HG03139 (cell line): ENCODE measurements around the gene DDX51.

Source experiments
- ATAC-seq: cut with Tn5 transposase; IDR thresholded peaks from one replicate; pipeline ENCODE4 v1.9.1; 2021; ENCODE audit not compliant: unreplicated experiment

The DDX51 gene

GRCh38 chr12:132179431-132180362 is 35.6 kb upstream of the DDX51 start:
- ATAC-seq, result no peak

DNA sequence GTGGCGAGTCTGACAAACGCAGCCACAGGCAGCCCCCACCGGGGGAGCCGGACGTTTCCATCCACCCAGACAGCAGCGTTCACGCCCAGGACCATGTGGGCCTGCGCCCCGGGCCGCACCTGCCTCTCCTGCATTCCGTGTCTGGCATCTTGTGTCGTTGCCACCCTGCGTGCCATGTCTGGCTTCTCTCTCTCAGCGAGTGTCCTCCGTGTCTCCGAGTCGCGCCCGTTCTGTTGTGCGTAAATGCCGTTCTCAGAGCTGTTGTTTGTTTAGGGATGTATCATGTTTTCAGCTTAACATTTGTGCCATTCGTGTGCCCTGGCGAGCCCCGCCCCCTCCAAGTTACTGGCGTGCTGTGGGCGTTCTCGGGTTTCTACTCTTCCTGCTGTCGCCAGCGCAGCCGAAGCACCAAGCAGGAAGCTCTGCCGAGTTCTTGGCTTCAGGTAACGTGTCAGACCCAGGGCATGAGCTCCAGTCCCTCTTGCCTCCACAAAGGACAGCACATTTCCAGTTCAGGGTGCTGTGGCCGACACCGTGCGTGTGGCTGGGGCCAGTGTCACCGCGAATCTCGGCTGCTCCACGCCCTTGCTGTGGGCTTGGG is 34.8 kb upstream of the DDX51 start:
- no peak for ATAC-seq

DNA sequence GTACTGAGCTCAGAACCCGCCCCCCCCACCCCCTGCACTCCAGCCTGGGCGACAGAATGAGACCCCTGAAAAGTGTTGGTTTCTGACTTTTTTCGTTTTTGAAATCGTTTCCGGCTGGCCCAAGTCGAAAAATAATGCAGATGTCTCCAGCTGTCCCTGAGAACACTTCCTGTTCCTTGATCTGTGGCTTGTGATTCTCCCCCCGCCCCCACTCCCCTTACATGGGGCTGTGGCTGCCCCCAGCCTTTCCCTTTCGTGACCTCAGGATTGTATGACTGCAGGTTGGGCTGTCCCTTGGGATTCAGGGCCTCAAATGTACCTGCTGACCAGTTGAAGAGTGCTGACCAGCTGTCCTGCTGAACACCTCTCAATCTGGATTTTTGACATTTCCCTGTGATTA is 34.2 kb upstream of the DDX51 start:
- no peak for ATAC-seq

- ATAC-seq, result no peak
Measured at GRCh38 chr12:132176920-132177551, 32.9 kb upstream of the DDX51 start.

- ATAC-seq, result no peak
Measured at GRCh38 chr12:132176385-132176919, 32.3 kb upstream of the DDX51 start.

- ATAC-seq, result no peak
Measured at GRCh38 chr12:132175496-132176384, 31.6 kb upstream of the DDX51 start.

GRCh38 chr12:132174839-132175490 is 30.8 kb upstream of the DDX51 start:
- no peak for ATAC-seq

DNA sequence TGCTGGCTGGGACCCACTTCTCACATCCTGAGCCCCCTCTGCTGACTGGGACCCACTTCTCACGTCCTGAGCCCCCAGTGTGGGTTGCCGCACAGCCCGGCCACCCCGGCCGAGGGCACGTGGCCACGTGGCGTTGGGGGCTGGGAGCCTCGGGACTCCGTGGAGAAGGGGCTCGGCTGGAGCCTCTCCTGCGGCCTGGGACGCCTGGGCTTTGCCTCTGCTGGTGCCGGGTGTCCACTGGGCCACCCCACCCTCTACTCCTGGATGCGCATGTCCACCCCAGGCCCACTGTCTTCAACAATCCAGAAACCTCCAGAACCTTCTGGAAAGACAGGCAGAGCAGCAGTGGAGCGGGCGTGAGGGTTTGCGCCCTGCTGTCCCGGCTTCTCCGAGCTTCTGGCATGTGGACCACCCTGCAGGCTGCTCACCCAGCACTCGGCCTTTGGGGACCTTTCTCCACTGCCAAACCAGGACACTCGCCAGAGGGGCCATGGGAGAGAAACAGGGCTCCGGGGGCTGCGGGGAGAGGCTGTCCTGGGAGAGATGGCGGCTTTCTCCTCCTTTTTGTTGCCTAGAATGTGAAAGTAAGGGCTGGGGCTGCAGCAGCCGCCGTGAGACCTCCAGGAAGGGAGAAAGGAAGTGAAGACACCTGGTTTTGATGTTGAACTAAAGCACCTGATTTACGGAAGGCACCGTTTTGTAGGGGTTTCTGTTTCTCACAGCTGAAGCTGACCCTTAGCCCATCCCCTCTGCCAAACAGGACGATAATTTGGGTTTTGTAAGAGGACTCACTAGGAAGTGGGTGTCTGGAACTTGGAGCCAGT is 30.1 kb upstream of the DDX51 start:
- ATAC-seq, result no peak

DNA sequence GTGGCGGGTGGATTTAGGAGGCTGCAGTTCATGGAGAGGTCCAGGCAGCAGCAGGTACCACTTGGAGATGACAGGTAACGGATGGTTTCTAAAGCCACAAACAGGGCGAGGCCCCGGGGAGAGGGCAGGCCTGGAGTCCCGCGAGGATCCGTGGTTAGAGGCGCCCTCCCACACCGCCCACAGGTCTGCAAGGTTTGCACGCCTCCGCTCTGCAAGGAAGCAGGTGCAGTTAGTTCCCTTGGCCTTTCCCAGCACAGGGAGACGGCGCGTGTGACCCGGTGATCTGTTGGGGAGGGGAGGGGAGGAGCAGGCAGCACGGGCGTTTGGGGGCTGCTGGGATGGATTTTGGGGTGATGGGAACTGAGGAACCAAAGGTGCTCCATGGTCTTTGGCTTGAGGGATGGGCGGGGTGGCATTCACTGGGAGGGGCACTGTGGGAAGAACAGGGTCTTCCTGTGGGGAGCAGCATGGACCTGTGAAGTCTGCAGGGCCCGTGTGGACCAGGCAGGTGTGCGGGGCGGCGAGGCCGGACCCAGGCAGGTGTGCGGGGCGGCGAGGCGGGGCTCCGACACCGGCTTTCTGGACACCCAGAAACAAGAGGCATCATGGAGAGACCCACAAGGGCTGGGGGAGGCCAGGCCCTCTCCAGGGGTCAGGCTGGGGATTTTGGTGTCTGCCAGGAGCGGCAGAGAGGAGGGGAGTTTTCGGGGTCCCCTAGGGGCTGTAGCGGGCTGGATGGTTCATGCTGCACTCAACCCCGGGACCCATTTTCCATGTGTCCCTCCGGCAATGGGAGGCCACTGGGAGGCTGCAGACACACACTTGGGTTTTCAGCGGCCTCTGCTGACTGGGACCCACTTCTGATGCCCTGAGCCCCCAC is 29.3 kb upstream of the DDX51 start:
- no peak for ATAC-seq

GRCh38 chr12:132172619-132173018 is 28.5 kb upstream of the DDX51 start:
- ATAC-seq, result no peak

DNA sequence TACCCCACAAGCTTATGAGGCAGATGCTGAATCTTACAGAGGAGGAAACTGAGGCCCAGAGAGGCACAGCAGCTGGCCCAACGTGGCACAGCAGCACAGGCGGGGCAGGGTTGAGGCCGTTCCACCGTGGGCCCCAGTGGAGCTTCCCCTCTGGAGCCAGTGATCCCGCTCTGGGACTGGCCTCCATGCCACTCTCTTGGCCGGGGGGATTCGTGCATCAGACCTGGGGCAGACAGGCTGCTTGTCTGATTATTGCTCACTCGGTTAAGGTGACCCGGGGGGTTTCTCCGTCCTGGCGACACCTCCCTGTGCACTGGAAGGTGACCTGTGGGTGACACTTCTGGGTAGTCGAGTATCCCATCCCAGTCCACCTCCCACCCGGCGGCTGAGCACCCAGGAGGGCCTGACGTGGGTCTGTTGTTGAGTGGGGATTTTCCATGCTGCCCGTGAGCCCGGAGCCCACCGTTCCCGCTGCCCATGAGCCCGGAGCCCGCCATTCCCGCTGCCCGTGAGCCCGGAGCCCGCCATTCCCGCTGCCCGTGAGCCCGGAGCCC is 27.9 kb upstream of the DDX51 start:
- ATAC-seq, result no peak

- no peak for ATAC-seq
Measured at GRCh38 chr12:132171293-132171967, 27.3 kb upstream of the DDX51 start.

DNA sequence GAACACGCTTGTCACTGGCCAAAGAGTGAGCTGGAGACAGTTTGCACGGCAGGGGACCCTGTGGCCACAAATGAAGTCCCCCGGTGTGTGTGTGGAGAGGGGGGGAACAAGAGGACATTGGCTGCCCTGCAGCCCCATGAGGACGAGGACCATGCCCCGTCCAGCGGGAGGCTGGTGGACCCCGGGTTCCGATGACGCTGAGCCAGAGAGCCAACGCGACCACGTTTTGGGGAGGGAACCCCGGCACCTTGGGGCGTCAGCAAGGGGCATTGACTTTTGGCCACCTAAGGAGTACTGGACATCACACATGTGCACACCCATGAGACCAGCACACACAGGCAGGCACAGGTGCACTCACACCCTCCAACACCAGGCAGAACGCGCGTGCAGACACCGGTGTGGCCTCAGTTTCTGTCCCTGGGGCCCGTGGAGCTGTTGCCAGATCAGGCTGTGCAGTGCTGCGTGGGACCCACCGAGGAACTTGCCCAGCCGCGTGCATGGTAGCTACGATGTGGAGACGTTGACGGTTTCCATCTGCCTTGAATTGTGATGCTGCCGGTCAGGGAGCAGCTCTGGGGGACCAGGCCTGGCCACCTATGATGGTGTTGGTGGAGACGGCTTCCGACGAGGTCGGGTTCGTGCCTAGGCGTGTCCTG is 26.6 kb upstream of the DDX51 start:
- ATAC-seq, result no peak

GRCh38 chr12:132170094-132170636 is 26.0 kb upstream of the DDX51 start:
- ATAC-seq, result no peak

GRCh38 chr12:132169376-132169775 is 25.3 kb upstream of the DDX51 start:
- no peak for ATAC-seq

GRCh38 chr12:132168311-132169031 is 24.4 kb upstream of the DDX51 start:
- no peak for ATAC-seq
